Stimulated activated CD4-positive, alpha-beta T cell treated with anti-CD3 and anti-CD28 coated beads, Interleukin-1b, Interleukin-23, amount 100 ng/mL, for 24 hours (primary cell): ENCODE data around the gene GPRIN1.

Source experiments
- DNase-seq, 4 experiments: peaks; one replicate each; pipeline ENCODE4 v3.0.0-alpha.2; 2020; ENCODE audit warnings: low read depth in 4 of 4, low spot score in 1 of 4

Gene GPRIN1

DNA sequence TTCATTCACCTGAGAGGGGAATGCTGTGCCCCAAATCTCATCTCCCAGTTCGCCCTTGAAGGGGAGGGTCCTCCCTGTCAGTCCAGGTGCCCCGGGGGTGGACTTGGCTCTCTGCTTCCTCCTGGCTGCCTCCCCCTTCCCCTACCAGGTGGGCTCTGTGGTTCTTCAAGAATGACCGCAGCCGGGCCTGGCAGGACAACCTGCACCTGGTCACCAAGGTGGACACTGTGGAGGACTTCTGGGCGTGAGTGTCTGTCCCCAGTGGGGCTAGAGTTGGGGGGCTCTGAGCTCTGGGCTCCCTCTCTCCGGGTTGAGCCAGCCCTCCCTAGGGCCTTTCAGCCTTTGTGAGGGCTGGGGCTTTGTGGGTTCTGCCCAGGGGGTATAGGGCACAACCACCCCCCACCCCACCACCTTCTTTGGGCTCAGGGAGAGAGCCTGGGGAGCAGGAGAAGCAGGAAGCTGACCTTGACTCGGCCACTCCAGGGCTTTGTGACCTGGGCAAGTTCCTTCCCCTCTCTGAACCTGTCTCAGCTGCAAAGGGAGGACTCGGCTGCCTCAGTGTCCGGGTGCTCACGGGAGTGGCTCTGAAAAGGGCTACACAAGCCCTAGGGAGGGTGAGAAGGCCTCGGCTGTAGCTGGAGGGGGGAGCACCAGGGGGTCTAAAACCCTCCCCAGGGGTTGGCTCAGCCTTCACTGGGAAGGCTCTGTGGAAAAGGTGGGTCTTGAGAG lies 33.7 kb upstream of the GPRIN1 start:
- no peak for DNase-seq

GRCh38 chr5:176642675-176643490 lies 32.9 kb upstream of the GPRIN1 start:
- no peak for DNase-seq

DNA sequence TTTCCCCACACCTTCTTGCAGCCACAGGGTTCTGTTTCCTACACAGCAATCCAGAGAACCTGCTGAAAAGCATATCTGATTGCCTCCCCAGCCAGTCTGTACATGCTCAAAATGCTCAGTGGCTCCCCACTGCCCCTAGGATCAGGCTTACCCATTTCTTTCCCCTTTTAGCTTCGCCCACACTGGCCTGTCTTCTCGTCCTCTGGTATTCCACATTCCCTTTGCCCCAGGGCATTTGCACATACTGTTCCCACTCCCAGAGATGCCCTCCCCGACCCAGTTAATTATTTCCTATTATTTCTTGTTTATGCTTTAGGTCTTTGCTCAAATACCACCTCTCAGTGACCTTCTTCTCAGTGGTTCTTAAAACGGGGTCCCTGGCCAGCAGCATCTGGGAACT lies 30.7 kb upstream of the GPRIN1 start:
- DNase-seq = no peak

DNA sequence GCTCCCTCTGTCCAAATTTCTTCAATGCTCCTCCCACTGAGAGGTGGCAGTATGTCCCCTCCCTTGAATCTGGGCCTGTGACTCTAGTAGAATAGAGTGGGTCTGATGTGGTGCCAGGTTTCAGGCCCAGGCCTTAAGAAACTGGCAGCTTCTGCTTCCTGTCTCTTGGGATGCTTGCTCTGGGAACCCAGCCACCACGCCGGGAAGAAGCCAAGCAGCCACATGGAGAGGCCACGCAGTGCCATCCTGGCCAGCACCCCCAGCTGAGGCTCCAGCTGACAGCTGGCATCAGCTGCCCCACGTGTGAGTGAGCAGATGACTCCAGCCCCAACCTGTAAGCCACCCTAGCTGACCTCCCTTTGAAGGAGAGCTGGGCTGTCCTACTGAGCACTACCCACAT lies 30.0 kb upstream of the GPRIN1 start:
- DNase-seq = no peak

GRCh38 chr5:176639208-176639607 lies 29.3 kb upstream of the GPRIN1 start:
- no peak for DNase-seq

- no peak for DNase-seq
Measured at GRCh38 chr5:176638437-176638836, 28.5 kb upstream of the GPRIN1 start.

DNA sequence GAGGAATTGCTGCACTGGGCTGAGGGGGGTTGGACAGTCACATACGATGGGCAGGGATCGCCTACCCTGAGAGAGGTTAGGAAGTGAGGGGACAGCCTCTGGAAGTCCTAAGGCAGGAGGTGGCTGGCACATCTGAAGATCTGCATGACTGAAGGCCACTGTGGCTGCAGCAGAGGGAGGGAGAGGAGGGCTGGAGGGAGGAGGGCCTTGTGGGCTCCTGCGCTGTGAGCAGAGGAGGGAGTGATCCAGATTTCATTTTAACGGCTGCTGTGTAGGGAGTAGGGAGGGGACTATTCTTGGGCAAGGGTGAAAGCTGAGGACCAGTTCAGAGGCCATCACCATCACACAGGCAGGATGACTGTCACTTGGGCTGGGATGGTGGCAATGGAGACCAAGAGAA lies 27.6 kb upstream of the GPRIN1 start:
- no peak for DNase-seq

DNA sequence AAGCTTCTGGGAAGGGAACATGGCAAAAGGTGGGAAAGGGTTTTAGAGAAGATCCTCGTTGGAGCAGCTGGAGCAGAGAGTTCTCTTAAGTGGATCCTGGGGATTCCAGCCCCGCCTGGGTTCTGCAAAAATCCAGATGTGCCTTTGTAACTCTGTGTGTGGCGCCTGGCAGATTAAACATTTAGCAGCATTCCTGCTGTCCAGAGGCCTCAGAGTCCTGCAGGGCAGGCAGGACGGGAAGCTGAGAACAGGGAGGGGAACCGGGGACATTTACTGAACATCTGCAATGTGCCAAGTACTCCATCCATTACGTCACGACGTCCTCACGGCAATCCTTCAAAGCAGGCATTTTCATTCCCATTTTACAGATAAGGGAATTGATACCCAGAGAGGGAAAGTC lies 26.5 kb upstream of the GPRIN1 start:
- no peak for DNase-seq

- no peak for DNase-seq
Measured at GRCh38 chr5:176633598-176633997, 23.6 kb upstream of the GPRIN1 start.

DNA sequence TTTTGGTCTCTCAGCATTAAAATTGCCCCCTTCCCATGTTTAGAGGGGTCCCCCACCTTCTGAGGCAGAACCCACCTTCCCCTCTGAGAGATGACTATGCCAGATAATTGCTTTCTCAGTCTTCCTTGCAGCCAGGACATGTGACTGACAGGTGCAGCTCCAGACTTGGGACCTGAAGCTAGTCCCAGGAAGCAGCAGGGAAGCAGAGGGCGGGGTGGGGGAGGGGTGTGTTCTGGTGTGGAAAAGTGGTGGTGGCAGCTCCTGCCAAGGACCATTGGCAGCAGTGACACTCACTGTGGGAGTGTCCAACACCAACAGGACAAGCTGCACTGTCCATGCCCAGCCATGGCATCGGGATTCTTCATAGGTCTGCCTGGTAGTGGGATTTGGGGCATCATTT lies 22.8 kb upstream of the GPRIN1 start:
- no peak for DNase-seq

GRCh38 chr5:176631383-176632200 lies 21.6 kb upstream of the GPRIN1 start:
- DNase-seq = no peak

DNA sequence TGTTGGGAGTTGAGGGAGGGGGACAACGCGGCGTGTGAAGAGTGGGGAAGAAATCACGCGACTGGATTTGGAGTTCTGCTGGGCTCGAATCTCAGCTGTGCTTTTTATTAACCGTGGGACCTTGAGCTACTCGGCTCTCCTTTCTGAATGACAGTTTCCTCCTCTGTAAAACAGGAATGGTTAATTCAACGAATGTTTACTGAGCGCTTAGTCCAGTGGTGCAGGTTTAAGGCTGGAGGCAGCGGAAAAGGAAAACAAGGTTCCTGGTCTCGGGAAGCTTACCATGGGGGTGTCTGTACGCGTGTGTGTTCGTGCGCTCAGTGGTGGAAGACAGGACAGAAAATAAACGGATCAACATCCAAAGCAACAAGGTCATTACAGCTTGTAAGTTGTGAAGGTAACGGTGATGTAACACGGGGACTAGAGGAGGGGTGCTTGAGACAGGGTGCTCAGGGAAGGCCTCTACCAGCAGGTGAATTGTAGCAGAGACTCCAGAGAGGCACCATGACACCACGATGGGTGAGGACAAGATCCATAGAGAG lies 20.8 kb upstream of the GPRIN1 start:
- DNase-seq = no peak

GRCh38 chr5:176629853-176630680 lies 20.1 kb upstream of the GPRIN1 start, which contains the start of the genes EIF4E1B and SNCB:
Gene EIF4E1B (plus strand): TSS chr5:176630675. CDS start chr5:176642788, 12,113 bp downstream.
Gene SNCB (minus strand): TSS chr5:176630534. CDS start chr5:176629654, 880 bp downstream.
- DNase-seq = peak in 3 of 4 experiments; percentile 28 to 61 (median 46)

GRCh38 chr5:176629317-176629852 lies 19.4 kb upstream of the GPRIN1 start:
- DNase-seq = no peak

- no peak for DNase-seq
Measured at GRCh38 chr5:176628406-176629228, 18.7 kb upstream of the GPRIN1 start.

DNA sequence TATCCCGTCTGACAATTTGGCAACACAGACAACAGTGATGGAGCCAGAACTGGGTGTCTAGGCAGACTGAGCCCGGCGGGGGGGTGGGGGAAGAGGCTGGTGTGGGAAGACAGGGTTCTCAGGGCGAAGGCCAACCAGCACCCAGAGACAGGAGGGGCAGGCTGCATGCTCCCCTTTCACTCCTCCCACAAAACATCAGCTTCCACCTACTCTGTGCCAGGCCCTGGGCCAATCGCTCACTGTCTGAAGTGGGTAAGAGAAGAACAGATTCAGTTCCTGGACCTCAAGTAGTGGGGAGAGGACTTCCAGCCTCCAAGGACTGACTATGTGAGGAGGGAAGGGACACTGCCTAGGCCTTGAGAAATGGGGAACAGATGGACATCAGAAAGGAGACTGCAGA lies 17.6 kb upstream of the GPRIN1 start:
- no peak for DNase-seq

GRCh38 chr5:176626876-176627236 lies 16.9 kb upstream of the GPRIN1 start:
- no peak for DNase-seq

- no peak for DNase-seq
Measured at GRCh38 chr5:176625966-176626875, 16.3 kb upstream of the GPRIN1 start.
